Stomach smooth muscle (tissue), 2 donors: ENCODE data around the gene PRKAR1A.

Source experiments
- H3K27ac ChIP-seq: one replicate; pipeline ENCODE4 v1.7.0; 2013; ENCODE audit warnings: mild to moderate bottlenecking, low read length, inconsistent platforms
- H3K27me3 ChIP-seq, 2 donors: one replicate each; pipeline ENCODE4 v1.7.0; 2013; ENCODE audit warnings: low read length in 2 of 2; ENCODE audit not compliant: insufficient read depth in 2 of 2, control insufficient read depth in 1 of 2
- H3K36me3 ChIP-seq, 2 donors: one replicate each; pipeline ENCODE4 v1.7.0; 2013; ENCODE audit warnings: low read length in 2 of 2; ENCODE audit not compliant: control insufficient read depth in 2 of 2, insufficient read depth in 2 of 2
- H3K4me1 ChIP-seq: one replicate; pipeline ENCODE4 v1.7.0; 2013; ENCODE audit warnings: low read length; ENCODE audit not compliant: control insufficient read depth, insufficient read depth
- H3K4me3 ChIP-seq, 2 donors: one replicate each; pipeline ENCODE4 v1.7.0; 2013; ENCODE audit warnings: low read length in 2 of 2
- H3K9ac ChIP-seq, 2 donors: one replicate each; pipeline ENCODE4 v1.7.0; 2013; ENCODE audit warnings: low read length in 2 of 2, mild to moderate bottlenecking in 1 of 2
- H3K9me3 ChIP-seq, 2 donors: one replicate each; pipeline ENCODE4 v1.7.0; 2013; ENCODE audit warnings: low read length in 2 of 2; ENCODE audit not compliant: control insufficient read depth in 2 of 2
- donor health status: healthy.
- donor health status: Pancreatic carcinoma.

The PRKAR1A gene

GRCh38 chr17:68512247-68512959 lies at the start of gene PRKAR1A:
Gene PRKAR1A (plus strand): TSS chr17:68512430. CDS start chr17:68515400, 2,970 bp downstream.
- peaks cover 4% of the 10 kb centered on the region for H3K4me1 ChIP-seq
- no peaks in the 10 kb centered on the region for H3K27me3 ChIP-seq
- peak within 1 kb of the TSS; percentile 99 for H3K27ac ChIP-seq
- H3K36me3 ChIP-seq, result peaks cover 3 to 5% of the 10 kb centered on the region in 2 donors
- no peaks in the 10 kb centered on the region for H3K9me3 ChIP-seq
- peak within 1 kb of the TSS; percentile 96 to 97 for H3K9ac ChIP-seq
- H3K4me3 ChIP-seq, result peak within 1 kb of the TSS; percentile 98

GRCh38 chr17:68463211-68464019 lies 48.8 kb upstream of the PRKAR1A start:
- Histone ChIP-seq H3K27ac (no peak overlapping the region), H3K36me3 (no peaks in the 10 kb centered on the region), H3K9ac (no peak overlapping the region), H3K9me3 (no peaks in the 10 kb centered on the region), H3K4me1 (peaks cover 7% of the 10 kb centered on the region), H3K4me3 (no peak overlapping the region), H3K27me3 (no peaks in the 10 kb centered on the region)

- Histone ChIP-seq H3K9ac (no peak overlapping the region), H3K36me3 (no peaks in the 10 kb centered on the region), H3K4me3 (no peak overlapping the region), H3K27ac (no peak overlapping the region), H3K4me1 (no peaks in the 10 kb centered on the region), H3K9me3 (no peaks in the 10 kb centered on the region), H3K27me3 (no peaks in the 10 kb centered on the region)
Measured at GRCh38 chr17:68468334-68468733, 43.9 kb upstream of the PRKAR1A start.

GRCh38 chr17:68468788-68469187 lies 43.4 kb upstream of the PRKAR1A start:
- H3K27me3 ChIP-seq, result no peaks in the 10 kb centered on the region
- H3K9me3 ChIP-seq, result no peaks in the 10 kb centered on the region
- no peak overlapping the region for H3K27ac ChIP-seq
- H3K36me3 ChIP-seq, result no peaks in the 10 kb centered on the region
- H3K9ac ChIP-seq, result no peak overlapping the region
- H3K4me3 ChIP-seq, result no peak overlapping the region
- H3K4me1 ChIP-seq, result no peaks in the 10 kb centered on the region

- Histone ChIP-seq H3K4me1 (no peaks in the 10 kb centered on the region), H3K4me3 (no peak overlapping the region), H3K36me3 (no peaks in the 10 kb centered on the region), H3K27ac (no peak overlapping the region), H3K27me3 (no peaks in the 10 kb centered on the region), H3K9ac (no peak overlapping the region), H3K9me3 (no peaks in the 10 kb centered on the region)
Measured at GRCh38 chr17:68470961-68471360, 41.3 kb upstream of the PRKAR1A start.

- Histone ChIP-seq H3K4me3 (no peak overlapping the region), H3K9me3 (no peaks in the 10 kb centered on the region), H3K27ac (no peak overlapping the region), H3K4me1 (no peaks in the 10 kb centered on the region), H3K36me3 (no peaks in the 10 kb centered on the region), H3K9ac (no peak overlapping the region), H3K27me3 (peaks cover 4 to 6% of the 10 kb centered on the region in 2 donors)
Measured at GRCh38 chr17:68480885-68481284, 31.3 kb upstream of the PRKAR1A start.

GRCh38 chr17:68482576-68483041 lies 29.6 kb upstream of the PRKAR1A start:
- Histone ChIP-seq H3K36me3 (no peaks in the 10 kb centered on the region), H3K27ac (no peak overlapping the region), H3K9me3 (no peaks in the 10 kb centered on the region), H3K9ac (no peak overlapping the region), H3K4me3 (no peak overlapping the region), H3K27me3 (peaks cover 4 to 6% of the 10 kb centered on the region in 2 donors), H3K4me1 (no peaks in the 10 kb centered on the region)

- Histone ChIP-seq H3K4me3 (no peak overlapping the region), H3K9ac (no peak overlapping the region), H3K27me3 (peaks cover 4 to 6% of the 10 kb centered on the region in 2 donors), H3K9me3 (no peaks in the 10 kb centered on the region), H3K36me3 (no peaks in the 10 kb centered on the region), H3K4me1 (no peaks in the 10 kb centered on the region), H3K27ac (no peak overlapping the region)
Measured at GRCh38 chr17:68484458-68484857, 27.8 kb upstream of the PRKAR1A start.

GRCh38 chr17:68489919-68490318 lies 22.3 kb upstream of the PRKAR1A start:
- Histone ChIP-seq H3K4me3 (no peak overlapping the region), H3K27ac (no peak overlapping the region), H3K4me1 (no peaks in the 10 kb centered on the region)

GRCh38 chr17:68491381-68492231 lies 20.6 kb upstream of the PRKAR1A start:
- H3K27ac ChIP-seq, result no peak overlapping the region
- H3K4me3 ChIP-seq, result peak overlapping the region in 1 of 2 donors; percentile 15
- no peaks in the 10 kb centered on the region for H3K9me3 ChIP-seq
- H3K9ac ChIP-seq, result no peak overlapping the region
- H3K4me1 ChIP-seq, result no peaks in the 10 kb centered on the region
- H3K27me3 ChIP-seq, result no peaks in the 10 kb centered on the region
- no peaks in the 10 kb centered on the region for H3K36me3 ChIP-seq

More at GRCh38 chr17:68489919-68490318, 22.3 kb upstream of the PRKAR1A start:
- Histone ChIP-seq H3K36me3 (no peaks in the 10 kb centered on the region), H3K9me3 (no peaks in the 10 kb centered on the region), H3K27me3 (peaks cover 0 to 2% of the 10 kb centered on the region in 2 donors), H3K9ac (no peak overlapping the region)
